A673 (cell line): ENCODE results near the gene MMP24.

Experiments used
- EZH2 ChIP-seq: fragments of 200-600 bp; sonication (generic); IDR thresholded peaks from 2 replicates; pipeline ENCODE4 v1.6.1; 2017; ENCODE audit warnings: borderline replicate concordance, low read depth, mild to moderate bottlenecking, mixed read lengths, antibody characterized with exemption, low read length; ENCODE audit not compliant: poor library complexity, severe bottlenecking
- TF ChIP-seq, protein P1 (sequence below): fragments of 300-800, 200-600 bp; sonication (generic); conservative IDR thresholded peaks from 2 replicates; pipeline ENCODE4 v1.5.1; 2017; ENCODE audit warnings: low read depth, mild to moderate bottlenecking, antibody characterized with exemption, low read length, moderate library complexity, mixed read lengths

DNA sequence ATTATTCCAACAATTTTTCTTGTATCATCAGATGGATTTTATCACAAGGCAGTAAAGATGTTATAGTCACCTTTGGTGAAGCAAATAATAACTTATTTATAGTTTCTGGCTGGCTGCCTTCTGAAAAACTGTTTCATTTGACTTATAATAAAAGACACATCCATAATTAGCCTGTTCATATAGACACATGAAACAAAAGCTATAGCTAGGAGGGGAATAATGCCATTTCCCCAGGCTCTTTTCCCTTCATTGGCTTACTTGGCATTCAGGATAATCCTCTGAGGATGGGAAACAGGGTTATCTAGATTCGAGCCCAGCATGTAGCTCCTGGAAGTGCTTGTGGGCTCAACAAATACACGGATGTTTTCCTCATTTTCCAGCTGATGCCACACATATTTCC lies 17.5 kb downstream of the MMP24 start:
- TF ChIP-seq, protein P1, sequence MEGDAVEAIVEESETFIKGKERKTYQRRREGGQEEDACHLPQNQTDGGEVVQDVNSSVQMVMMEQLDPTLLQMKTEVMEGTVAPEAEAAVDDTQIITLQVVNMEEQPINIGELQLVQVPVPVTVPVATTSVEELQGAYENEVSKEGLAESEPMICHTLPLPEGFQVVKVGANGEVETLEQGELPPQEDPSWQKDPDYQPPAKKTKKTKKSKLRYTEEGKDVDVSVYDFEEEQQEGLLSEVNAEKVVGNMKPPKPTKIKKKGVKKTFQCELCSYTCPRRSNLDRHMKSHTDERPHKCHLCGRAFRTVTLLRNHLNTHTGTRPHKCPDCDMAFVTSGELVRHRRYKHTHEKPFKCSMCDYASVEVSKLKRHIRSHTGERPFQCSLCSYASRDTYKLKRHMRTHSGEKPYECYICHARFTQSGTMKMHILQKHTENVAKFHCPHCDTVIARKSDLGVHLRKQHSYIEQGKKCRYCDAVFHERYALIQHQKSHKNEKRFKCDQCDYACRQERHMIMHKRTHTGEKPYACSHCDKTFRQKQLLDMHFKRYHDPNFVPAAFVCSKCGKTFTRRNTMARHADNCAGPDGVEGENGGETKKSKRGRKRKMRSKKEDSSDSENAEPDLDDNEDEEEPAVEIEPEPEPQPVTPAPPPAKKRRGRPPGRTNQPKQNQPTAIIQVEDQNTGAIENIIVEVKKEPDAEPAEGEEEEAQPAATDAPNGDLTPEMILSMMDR: no peak
- no peak for TF ChIP-seq EZH2
